Vagina (tissue), 2 donors: ENCODE data around the gene NAP1L4.

Experiments
- POLR2A ChIP-seq, 2 donors: fragments of 450-650 bp; IDR thresholded peaks; one replicate each; pipeline ENCODE4 v1.6.1; 2017; ENCODE audit warnings: antibody characterized with exemption in 2 of 2, mild to moderate bottlenecking in 2 of 2, moderate library complexity in 2 of 2
- TF ChIP-seq, protein P1 (sequence below), 3 experiments: fragments of 450-650 bp in 2 of 3; fragments of 200-600 bp in 1 of 3; sonication (generic) in 1 of 3; IDR thresholded peaks; one replicate each; pipeline ENCODE4 v1.5.1; 2017 to 2019; ENCODE audit warnings: antibody characterized with exemption in 3 of 3, mild to moderate bottlenecking in 2 of 3, moderate library complexity in 2 of 3

DNA sequence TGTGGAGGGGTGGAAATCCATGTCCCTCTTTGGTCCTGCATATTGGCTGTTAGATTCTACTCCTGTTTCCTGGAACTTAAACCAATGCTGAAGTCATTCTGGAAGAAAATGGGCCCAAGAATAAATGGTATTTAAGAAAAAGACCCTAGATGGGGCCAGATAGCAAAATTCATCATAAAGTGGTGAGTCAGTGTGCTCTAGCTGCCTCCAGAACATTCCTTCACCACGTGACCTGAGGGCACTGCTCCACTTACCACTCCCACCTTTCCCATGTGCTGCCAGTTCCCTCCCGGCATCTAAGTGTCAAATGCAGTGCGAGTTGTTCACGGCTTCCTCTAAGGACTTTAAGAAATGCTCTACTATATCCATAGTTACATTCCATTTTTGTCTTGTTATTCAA is 30.9 kb upstream of the NAP1L4 start:
- TF ChIP-seq, protein P1, sequence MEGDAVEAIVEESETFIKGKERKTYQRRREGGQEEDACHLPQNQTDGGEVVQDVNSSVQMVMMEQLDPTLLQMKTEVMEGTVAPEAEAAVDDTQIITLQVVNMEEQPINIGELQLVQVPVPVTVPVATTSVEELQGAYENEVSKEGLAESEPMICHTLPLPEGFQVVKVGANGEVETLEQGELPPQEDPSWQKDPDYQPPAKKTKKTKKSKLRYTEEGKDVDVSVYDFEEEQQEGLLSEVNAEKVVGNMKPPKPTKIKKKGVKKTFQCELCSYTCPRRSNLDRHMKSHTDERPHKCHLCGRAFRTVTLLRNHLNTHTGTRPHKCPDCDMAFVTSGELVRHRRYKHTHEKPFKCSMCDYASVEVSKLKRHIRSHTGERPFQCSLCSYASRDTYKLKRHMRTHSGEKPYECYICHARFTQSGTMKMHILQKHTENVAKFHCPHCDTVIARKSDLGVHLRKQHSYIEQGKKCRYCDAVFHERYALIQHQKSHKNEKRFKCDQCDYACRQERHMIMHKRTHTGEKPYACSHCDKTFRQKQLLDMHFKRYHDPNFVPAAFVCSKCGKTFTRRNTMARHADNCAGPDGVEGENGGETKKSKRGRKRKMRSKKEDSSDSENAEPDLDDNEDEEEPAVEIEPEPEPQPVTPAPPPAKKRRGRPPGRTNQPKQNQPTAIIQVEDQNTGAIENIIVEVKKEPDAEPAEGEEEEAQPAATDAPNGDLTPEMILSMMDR (IDR thresholded peaks at IDR 0.05), result no peak
- no peak for TF ChIP-seq POLR2A (IDR thresholded peaks at IDR 0.05)
